ENCODE measurements around the gene FOXP1.

The FOXP1 gene

GRCh38 chr3:71551311-71551919 is 32.1 kb downstream of the FOXP1 start:
- TF ChIP-seq CTCF (IDR thresholded peaks at IDR 0.05; ENCODE audit: extremely low read depth, insufficient read depth, missing control alignments) = no peak
- in situ Hi-C loops (cut with MboI; ENCODE audit: low pct_unique_long_range_greater_than_20kb, low sequenced_read_pairs, unreplicated experiment) = no loop called here
- no peak for DNase-seq (ENCODE audit: low spot score)

DNA sequence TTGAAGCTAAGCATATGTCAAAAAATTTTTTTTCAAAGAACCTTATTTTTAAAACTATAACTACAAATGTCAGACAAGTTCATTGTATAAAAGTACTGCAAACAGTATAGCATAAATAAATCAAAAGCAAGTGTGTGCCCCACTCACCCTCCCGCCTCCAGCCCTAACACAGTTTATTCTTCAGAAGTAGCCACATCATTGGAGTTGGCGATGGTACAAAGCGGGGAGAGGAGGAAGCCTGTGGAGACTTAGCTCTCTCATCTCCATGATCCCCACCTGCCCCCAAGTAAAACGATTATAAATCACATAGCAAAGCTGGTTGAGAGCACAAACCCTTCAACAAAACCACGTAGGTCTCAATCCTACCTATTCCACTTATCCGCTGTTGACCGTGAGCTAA is 33.6 kb downstream of the FOXP1 start:
- in situ Hi-C loops (cut with MboI; ENCODE audit: low pct_unique_long_range_greater_than_20kb, low sequenced_read_pairs, unreplicated experiment) = no loop called here

GRCh38 chr3:71548705-71549384 is 34.7 kb downstream of the FOXP1 start:
- no peak for TF ChIP-seq CTCF (IDR thresholded peaks at IDR 0.05; ENCODE audit: extremely low read depth, insufficient read depth, missing control alignments)
- in situ Hi-C loops (cut with MboI; ENCODE audit: low pct_unique_long_range_greater_than_20kb, low sequenced_read_pairs, unreplicated experiment) = no loop called here

More for the DNA sequence above, 33.6 kb downstream of the FOXP1 start:
- DNase-seq (ENCODE audit: low spot score) = no peak
- no peak for TF ChIP-seq CTCF (IDR thresholded peaks at IDR 0.05; ENCODE audit: extremely low read depth, insufficient read depth, missing control alignments)

GRCh38 chr3:71547249-71548198 is 36.0 kb downstream of the FOXP1 start:
- in situ Hi-C loops (cut with MboI; ENCODE audit: low pct_unique_long_range_greater_than_20kb, low sequenced_read_pairs, unreplicated experiment) = no loop called here
- no peak for DNase-seq (ENCODE audit: low spot score)
- no peak for TF ChIP-seq CTCF (IDR thresholded peaks at IDR 0.05; ENCODE audit: extremely low read depth, insufficient read depth, missing control alignments)

More at GRCh38 chr3:71548705-71549384, 34.7 kb downstream of the FOXP1 start:
- no peak for DNase-seq (ENCODE audit: low spot score)

DNA sequence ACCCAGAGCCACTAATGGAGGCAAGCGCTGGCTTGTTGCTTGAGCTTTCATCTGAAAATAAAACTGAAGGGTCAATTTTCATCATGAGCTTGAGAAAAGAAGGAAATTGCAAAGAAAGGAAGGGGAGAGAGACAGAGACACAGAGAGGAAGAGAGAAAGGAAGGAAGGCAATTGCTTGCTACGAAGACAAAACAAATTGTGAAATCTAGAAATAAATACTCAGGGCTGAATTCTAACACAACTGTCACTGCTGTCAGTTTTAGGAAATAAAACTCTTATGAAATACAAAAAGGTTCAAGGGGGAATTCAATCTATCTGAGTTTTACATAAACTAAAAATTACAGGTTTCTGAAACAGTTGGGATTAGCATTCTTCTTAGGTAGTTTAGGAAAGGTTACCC is 36.7 kb downstream of the FOXP1 start:
- in situ Hi-C loops (cut with MboI; ENCODE audit: low pct_unique_long_range_greater_than_20kb, low sequenced_read_pairs, unreplicated experiment) = no loop called here
- no peak for TF ChIP-seq CTCF (IDR thresholded peaks at IDR 0.05; ENCODE audit: extremely low read depth, insufficient read depth, missing control alignments)
- no peak for DNase-seq (ENCODE audit: low spot score)

DNA sequence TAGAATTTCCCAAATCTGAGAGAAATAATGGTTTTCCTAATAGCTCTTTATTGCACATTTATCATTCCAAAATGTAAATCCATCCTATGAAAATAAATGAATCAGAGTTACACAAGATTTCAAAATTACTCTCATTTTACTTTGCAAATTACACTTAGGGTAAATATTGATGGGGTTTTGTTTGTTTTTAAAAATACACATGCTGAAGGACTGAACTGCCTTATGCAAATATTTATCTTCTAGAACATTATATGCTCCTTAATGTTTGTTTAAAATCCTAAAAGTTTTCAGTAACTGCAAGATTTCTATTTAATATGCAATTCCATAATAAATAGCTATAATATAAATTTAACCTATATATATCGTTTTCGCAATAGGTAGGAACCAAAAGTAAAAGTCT is 38.2 kb downstream of the FOXP1 start:
- TF ChIP-seq CTCF (IDR thresholded peaks at IDR 0.05; ENCODE audit: extremely low read depth, insufficient read depth, missing control alignments) = no peak
- in situ Hi-C loops (cut with MboI; ENCODE audit: low pct_unique_long_range_greater_than_20kb, low sequenced_read_pairs, unreplicated experiment) = no loop called here
- DNase-seq (ENCODE audit: low spot score) = no peak

Measured in GM13977 (cell line).